Measurements from ENCODE around the gene EXT2. TPM values are rescaled to one million over a fixed set of nuclear protein-coding genes. Genes with fewer than 3 reads are reported as not detected.

The EXT2 gene
- polyA plus RNA-seq, 1 donor, result 51.6 TPM

GRCh38 chr11:44159848-44160721 lies 64.6 kb downstream of the EXT2 start:
- no peak for DNase-seq
- Histone ChIP-seq H3K27me3 (ENCODE audit: control insufficient read depth, insufficient read depth, low read length) (no peaks in the 10 kb centered on the region), H3K4me3 (ENCODE audit: low read length) (no peak overlapping the region), H3K4me1 (ENCODE audit: control insufficient read depth, insufficient read depth, low read length) (no peaks in the 10 kb centered on the region), H3K27ac (ENCODE audit: low read length) (no peak overlapping the region), H3K9me3 (ENCODE audit: control insufficient read depth, low read depth, low read length) (peaks cover 3% of the 10 kb centered on the region), H3K36me3 (ENCODE audit: control insufficient read depth, insufficient read depth, low read length) (peaks cover 16% of the 10 kb centered on the region)
- 91% methylated on average over 1 of the region's 1 CpG for WGBS (ENCODE audit: insufficient coverage, low lambda C conversion rate)

- H3K9me3 ChIP-seq (ENCODE audit: control insufficient read depth, low read depth, low read length), result peaks cover 3% of the 10 kb centered on the region
- H3K27ac ChIP-seq (ENCODE audit: low read length), result no peak overlapping the region
- no CpG with 5 or more reads among the region's 1 CpG for WGBS (ENCODE audit: insufficient coverage, low lambda C conversion rate)
- no peak for DNase-seq
- no peak overlapping the region for H3K4me3 ChIP-seq (ENCODE audit: low read length)
- H3K27me3 ChIP-seq (ENCODE audit: control insufficient read depth, insufficient read depth, low read length), result no peaks in the 10 kb centered on the region
- H3K36me3 ChIP-seq (ENCODE audit: control insufficient read depth, insufficient read depth, low read length), result peaks cover 13% of the 10 kb centered on the region
- no peaks in the 10 kb centered on the region for H3K4me1 ChIP-seq (ENCODE audit: control insufficient read depth, insufficient read depth, low read length)
Measured at GRCh38 chr11:44162004-44162403, 66.5 kb downstream of the EXT2 start.

GRCh38 chr11:44162662-44163061 lies 67.2 kb downstream of the EXT2 start:
- no peaks in the 10 kb centered on the region for H3K9me3 ChIP-seq (ENCODE audit: control insufficient read depth, low read depth, low read length)
- H3K4me1 ChIP-seq (ENCODE audit: control insufficient read depth, insufficient read depth, low read length), result no peaks in the 10 kb centered on the region
- H3K36me3 ChIP-seq (ENCODE audit: control insufficient read depth, insufficient read depth, low read length), result peaks cover 8% of the 10 kb centered on the region
- DNase-seq, result no peak
- no peak overlapping the region for H3K27ac ChIP-seq (ENCODE audit: low read length)
- H3K4me3 ChIP-seq (ENCODE audit: low read length), result no peak overlapping the region
- no peaks in the 10 kb centered on the region for H3K27me3 ChIP-seq (ENCODE audit: control insufficient read depth, insufficient read depth, low read length)
- no CpG with 5 or more reads among the region's 2 CpGs for WGBS (ENCODE audit: insufficient coverage, low lambda C conversion rate)

- H3K9me3 ChIP-seq (ENCODE audit: control insufficient read depth, low read depth, low read length), result no peaks in the 10 kb centered on the region
- no peak for DNase-seq
- H3K36me3 ChIP-seq (ENCODE audit: control insufficient read depth, insufficient read depth, low read length), result peaks cover 2% of the 10 kb centered on the region
- no peaks in the 10 kb centered on the region for H3K27me3 ChIP-seq (ENCODE audit: control insufficient read depth, insufficient read depth, low read length)
- no CpG with 5 or more reads among the region's 1 CpG for WGBS (ENCODE audit: insufficient coverage, low lambda C conversion rate)
- no peaks in the 10 kb centered on the region for H3K4me1 ChIP-seq (ENCODE audit: control insufficient read depth, insufficient read depth, low read length)
- no peak overlapping the region for H3K4me3 ChIP-seq (ENCODE audit: low read length)
- no peak overlapping the region for H3K27ac ChIP-seq (ENCODE audit: low read length)
Measured at GRCh38 chr11:44165432-44165831, 70.0 kb downstream of the EXT2 start.

- Histone ChIP-seq H3K27me3 (ENCODE audit: control insufficient read depth, insufficient read depth, low read length) (no peaks in the 10 kb centered on the region), H3K4me3 (ENCODE audit: low read length) (no peak overlapping the region), H3K27ac (ENCODE audit: low read length) (no peak overlapping the region), H3K9me3 (ENCODE audit: control insufficient read depth, low read depth, low read length) (no peaks in the 10 kb centered on the region), H3K36me3 (ENCODE audit: control insufficient read depth, insufficient read depth, low read length) (peaks cover 6% of the 10 kb centered on the region), H3K4me1 (ENCODE audit: control insufficient read depth, insufficient read depth, low read length) (no peaks in the 10 kb centered on the region)
- DNase-seq, result no peak
- WGBS (ENCODE audit: insufficient coverage, low lambda C conversion rate), result no CpG with 5 or more reads among the region's 2 CpGs
Measured at GRCh38 chr11:44167046-44167445, 71.6 kb downstream of the EXT2 start.

- H3K9me3 ChIP-seq (ENCODE audit: control insufficient read depth, low read depth, low read length), result no peaks in the 10 kb centered on the region
- no peak for DNase-seq
- H3K27me3 ChIP-seq (ENCODE audit: control insufficient read depth, insufficient read depth, low read length), result no peaks in the 10 kb centered on the region
- no peak overlapping the region for H3K4me3 ChIP-seq (ENCODE audit: low read length)
- 100% methylated on average over 1 of the region's 4 CpGs for WGBS (ENCODE audit: insufficient coverage, low lambda C conversion rate)
- no peaks in the 10 kb centered on the region for H3K4me1 ChIP-seq (ENCODE audit: control insufficient read depth, insufficient read depth, low read length)
- peaks cover 13% of the 10 kb centered on the region for H3K36me3 ChIP-seq (ENCODE audit: control insufficient read depth, insufficient read depth, low read length)
- H3K27ac ChIP-seq (ENCODE audit: low read length), result no peak overlapping the region
Measured at GRCh38 chr11:44171518-44171917, 76.0 kb downstream of the EXT2 start.

- no peaks in the 10 kb centered on the region for H3K4me1 ChIP-seq (ENCODE audit: control insufficient read depth, insufficient read depth, low read length)
- H3K36me3 ChIP-seq (ENCODE audit: control insufficient read depth, insufficient read depth, low read length), result peaks cover 15% of the 10 kb centered on the region
- no peak overlapping the region for H3K27ac ChIP-seq (ENCODE audit: low read length)
- H3K27me3 ChIP-seq (ENCODE audit: control insufficient read depth, insufficient read depth, low read length), result no peaks in the 10 kb centered on the region
- no peak overlapping the region for H3K4me3 ChIP-seq (ENCODE audit: low read length)
- 100% methylated on average over 1 of the region's 3 CpGs for WGBS (ENCODE audit: insufficient coverage, low lambda C conversion rate)
- H3K9me3 ChIP-seq (ENCODE audit: control insufficient read depth, low read depth, low read length), result no peaks in the 10 kb centered on the region
- DNase-seq, result no peak
Measured at GRCh38 chr11:44172966-44173365, 77.5 kb downstream of the EXT2 start.

- Histone ChIP-seq H3K4me1 (ENCODE audit: control insufficient read depth, insufficient read depth, low read length) (no peaks in the 10 kb centered on the region), H3K27ac (ENCODE audit: low read length) (no peak overlapping the region), H3K4me3 (ENCODE audit: low read length) (no peak overlapping the region), H3K27me3 (ENCODE audit: control insufficient read depth, insufficient read depth, low read length) (no peaks in the 10 kb centered on the region), H3K36me3 (ENCODE audit: control insufficient read depth, insufficient read depth, low read length) (peaks cover 15% of the 10 kb centered on the region), H3K9me3 (ENCODE audit: control insufficient read depth, low read depth, low read length) (no peaks in the 10 kb centered on the region)
- 60% methylated on average over 1 of the region's 1 CpG for WGBS (ENCODE audit: insufficient coverage, low lambda C conversion rate)
- no peak for DNase-seq
Measured at GRCh38 chr11:44174842-44175241, 79.4 kb downstream of the EXT2 start.

GRCh38 chr11:44176546-44177213 lies 81.2 kb downstream of the EXT2 start:
- DNase-seq, result no peak
- Histone ChIP-seq H3K27me3 (ENCODE audit: control insufficient read depth, insufficient read depth, low read length) (no peaks in the 10 kb centered on the region), H3K4me1 (ENCODE audit: control insufficient read depth, insufficient read depth, low read length) (no peaks in the 10 kb centered on the region), H3K4me3 (ENCODE audit: low read length) (no peak overlapping the region), H3K36me3 (ENCODE audit: control insufficient read depth, insufficient read depth, low read length) (peaks cover 11% of the 10 kb centered on the region), H3K27ac (ENCODE audit: low read length) (no peak overlapping the region), H3K9me3 (ENCODE audit: control insufficient read depth, low read depth, low read length) (no peaks in the 10 kb centered on the region)
- no CpG with 5 or more reads among the region's 5 CpGs for WGBS (ENCODE audit: insufficient coverage, low lambda C conversion rate)

GRCh38 chr11:44177905-44178304 lies 82.4 kb downstream of the EXT2 start:
- no peak overlapping the region for H3K27ac ChIP-seq (ENCODE audit: low read length)
- no peak overlapping the region for H3K4me3 ChIP-seq (ENCODE audit: low read length)
- DNase-seq, result no peak
- H3K36me3 ChIP-seq (ENCODE audit: control insufficient read depth, insufficient read depth, low read length), result peaks cover 4% of the 10 kb centered on the region
- WGBS (ENCODE audit: insufficient coverage, low lambda C conversion rate), result no CpG with 5 or more reads among the region's 1 CpG
- no peaks in the 10 kb centered on the region for H3K4me1 ChIP-seq (ENCODE audit: control insufficient read depth, insufficient read depth, low read length)
- no peaks in the 10 kb centered on the region for H3K9me3 ChIP-seq (ENCODE audit: control insufficient read depth, low read depth, low read length)
- no peaks in the 10 kb centered on the region for H3K27me3 ChIP-seq (ENCODE audit: control insufficient read depth, insufficient read depth, low read length)
